Epithelial cell of prostate (primary cell): Measurements from ENCODE around the gene OR2AJ1.
"Not testable (repeated sequence)": the region's sequence is repeated elsewhere in the genome, so short reads cannot be mapped to it uniquely, and the experiment has no call there.

ENCODE experiments used
- DNase-seq: peaks from one replicate; pipeline ENCODE4 v3.0.0-alpha.2; 2011; ENCODE audit warnings: low read depth, low spot score
- H3K27ac ChIP-seq: fragments of 450-650 bp; 2 replicates; pipeline ENCODE4 v1.5.1; 2017; ENCODE audit warnings: mild to moderate bottlenecking

The OR2AJ1 gene, protein sequence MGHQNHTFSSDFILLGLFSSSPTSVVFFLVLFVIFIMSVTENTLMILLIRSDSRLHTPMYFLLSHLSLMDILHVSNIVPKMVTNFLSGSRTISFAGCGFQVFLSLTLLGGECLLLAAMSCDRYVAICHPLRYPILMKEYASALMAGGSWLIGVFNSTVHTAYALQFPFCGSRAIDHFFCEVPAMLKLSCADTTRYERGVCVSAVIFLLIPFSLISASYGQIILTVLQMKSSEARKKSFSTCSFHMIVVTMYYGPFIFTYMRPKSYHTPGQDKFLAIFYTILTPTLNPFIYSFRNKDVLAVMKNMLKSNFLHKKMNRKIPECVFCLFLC

GRCh38 chr1:247924868-247925267, at the start of gene OR2AJ1:
Gene OR2AJ1 (plus strand): TSS chr1:247924889. CDS start chr1:247933769, 8,880 bp downstream.
- DNase-seq, result no peak
- no peak within 1 kb of the TSS for H3K27ac ChIP-seq

- no peak for DNase-seq
- H3K27ac ChIP-seq, result no peak overlapping the region
Measured at GRCh38 chr1:247883346-247883745, 41.3 kb upstream of the OR2AJ1 start.

DNA sequence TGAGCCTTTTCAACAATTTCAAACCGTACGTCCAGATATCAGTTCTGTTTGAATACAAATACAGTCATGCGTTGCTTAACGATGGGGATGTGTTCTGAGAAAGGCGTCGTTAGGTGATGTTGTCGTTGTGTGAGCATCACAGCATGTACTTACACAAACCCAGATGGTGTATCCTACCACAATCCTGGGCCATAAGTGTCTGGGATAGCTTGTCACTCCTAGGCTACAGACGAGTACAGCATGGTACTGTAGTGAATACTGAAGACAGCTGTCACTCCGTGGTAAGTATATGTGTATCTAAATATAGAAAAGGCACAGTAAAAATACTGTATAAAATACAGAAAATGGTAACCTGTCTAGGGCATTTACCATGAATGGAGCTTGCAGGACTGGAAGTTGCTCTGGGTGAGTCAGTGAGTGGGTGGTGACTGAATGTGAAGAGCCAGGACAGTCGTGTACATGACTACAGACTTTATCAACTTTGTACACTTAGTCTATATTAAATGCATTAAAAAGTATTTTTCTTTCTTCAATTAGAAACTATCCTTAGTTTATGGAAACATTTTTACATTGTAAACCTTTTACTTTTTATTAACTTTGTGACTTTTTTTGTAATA, 39.8 kb upstream of the OR2AJ1 start:
- DNase-seq, result no peak

DNA sequence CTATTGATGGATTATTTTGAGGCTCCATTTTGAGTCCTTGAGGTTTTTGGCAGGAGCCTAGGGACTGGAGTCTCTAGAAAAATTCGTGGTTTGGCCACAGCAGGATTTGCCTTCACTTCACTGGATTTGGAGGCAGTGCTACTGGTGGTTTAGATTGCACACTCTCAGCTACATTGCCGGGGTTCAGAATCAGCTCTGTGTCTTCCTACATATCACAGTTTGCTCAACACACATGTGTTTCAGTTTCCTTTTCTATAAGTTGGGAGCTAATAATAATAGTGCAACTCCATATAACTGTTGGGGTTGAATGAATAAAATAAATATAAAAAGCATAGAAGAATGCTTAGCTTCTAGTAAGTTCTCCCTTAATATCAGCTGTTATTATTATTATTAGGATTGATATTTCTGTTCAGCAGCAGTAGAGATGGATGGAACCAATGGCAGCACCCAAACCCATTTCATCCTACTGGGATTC, 29.5 kb upstream of the OR2AJ1 start, which contains the start of gene OR2W3:
OR2W3 (plus strand) TSS at position 425 of the 475 bp plus-strand sequence; CDS start at position 425, 0 bp downstream.
- no peak within 1 kb of the TSS for H3K27ac ChIP-seq
- no peak for DNase-seq

More for the DNA sequence above, 39.8 kb upstream of the OR2AJ1 start:
- H3K27ac ChIP-seq, result no peak overlapping the region

DNA sequence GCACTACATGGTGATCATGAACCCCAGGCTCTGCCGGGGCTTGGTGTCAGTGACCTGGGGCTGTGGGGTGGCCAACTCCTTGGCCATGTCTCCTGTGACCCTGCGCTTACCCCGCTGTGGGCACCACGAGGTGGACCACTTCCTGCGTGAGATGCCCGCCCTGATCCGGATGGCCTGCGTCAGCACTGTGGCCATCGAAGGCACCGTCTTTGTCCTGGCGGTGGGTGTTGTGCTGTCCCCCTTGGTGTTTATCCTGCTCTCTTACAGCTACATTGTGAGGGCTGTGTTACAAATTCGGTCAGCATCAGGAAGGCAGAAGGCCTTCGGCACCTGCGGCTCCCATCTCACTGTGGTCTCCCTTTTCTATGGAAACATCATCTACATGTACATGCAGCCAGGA, 28.7 kb upstream of the OR2AJ1 start:
- no peak for DNase-seq
- no peak overlapping the region for H3K27ac ChIP-seq

- no peak overlapping the region for H3K27ac ChIP-seq
- no peak for DNase-seq
Measured at GRCh38 chr1:247904122-247904521, 20.6 kb upstream of the OR2AJ1 start.

GRCh38 chr1:247905181-247905580, 19.5 kb upstream of the OR2AJ1 start:
- no peak overlapping the region for H3K27ac ChIP-seq
- no peak for DNase-seq

DNA sequence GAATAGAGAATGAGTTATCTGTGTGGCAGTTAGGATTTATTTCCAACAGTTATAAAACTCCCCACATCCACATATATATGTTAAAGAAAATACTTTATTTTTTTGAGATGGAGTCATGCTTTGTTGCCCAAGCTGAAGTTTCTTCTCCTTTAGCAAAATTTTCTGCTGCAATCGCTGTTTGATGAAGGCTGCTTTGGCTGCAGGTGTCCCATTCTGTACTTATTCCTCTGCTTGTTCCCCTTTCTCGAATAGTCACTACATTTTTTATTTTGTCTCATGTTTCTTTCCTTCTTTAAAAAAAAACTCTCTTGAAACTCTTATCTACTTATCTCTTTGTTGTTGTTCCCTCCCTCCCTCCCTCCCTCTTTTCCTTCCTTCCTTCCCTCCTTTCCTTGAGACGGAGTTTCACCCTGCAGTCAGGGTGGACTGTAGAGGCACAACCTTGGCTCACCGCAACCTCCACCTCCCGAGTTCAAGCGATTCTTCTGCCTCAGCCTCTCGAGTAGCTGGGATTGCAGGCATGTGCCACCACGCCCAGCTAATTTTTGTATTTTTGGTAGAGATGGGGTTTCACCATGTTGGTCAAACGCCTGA, 18.7 kb upstream of the OR2AJ1 start:
- no peak overlapping the region for H3K27ac ChIP-seq
- no peak for DNase-seq

GRCh38 chr1:247906504-247907047, 18.1 kb upstream of the OR2AJ1 start:
- H3K27ac ChIP-seq, result no peak overlapping the region
- DNase-seq, result peak; percentile 29

DNA sequence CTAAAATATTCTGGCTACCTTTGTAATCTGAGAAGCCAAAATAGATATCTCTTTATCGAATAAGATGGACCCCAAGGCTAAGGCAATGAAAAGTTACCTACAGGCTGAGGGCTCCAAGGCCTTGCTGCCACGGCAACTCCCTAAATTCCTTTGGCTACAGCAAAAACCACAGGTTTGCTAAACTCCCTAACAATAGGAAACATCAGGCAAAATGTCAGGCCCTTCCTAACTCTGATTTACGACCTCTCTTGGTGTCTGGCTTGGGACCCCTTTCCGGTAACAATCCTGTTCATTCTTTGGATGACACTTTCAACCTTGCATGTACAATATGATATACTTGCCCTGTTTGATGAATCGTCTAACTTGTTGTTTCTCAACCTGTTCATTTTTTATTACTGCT, 15.9 kb upstream of the OR2AJ1 start:
- no peak overlapping the region for H3K27ac ChIP-seq
- no peak for DNase-seq

DNA sequence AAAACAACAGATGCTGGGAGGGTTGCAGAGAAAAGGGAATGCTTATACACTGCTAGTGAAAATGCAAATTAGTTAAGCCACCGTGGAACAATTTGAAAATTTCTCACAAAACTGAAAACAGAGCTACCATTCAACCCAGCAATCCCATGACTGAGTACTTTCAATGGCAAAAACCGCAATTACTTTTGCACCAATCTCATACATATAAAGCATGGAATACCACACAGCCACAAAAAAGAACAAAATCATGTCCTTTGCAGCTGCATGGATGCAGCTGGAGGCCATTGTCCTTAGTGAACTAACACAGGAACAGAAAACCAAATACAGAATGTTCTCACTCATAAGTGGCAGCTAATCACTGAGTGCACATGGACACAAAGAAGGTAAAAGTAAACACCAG, 10.9 kb upstream of the OR2AJ1 start:
- no peak for DNase-seq

GRCh38 chr1:247914941-247915662, 9.6 kb upstream of the OR2AJ1 start:
- H3K27ac ChIP-seq, result no peak overlapping the region
- no peak for DNase-seq

More for the DNA sequence above, 10.9 kb upstream of the OR2AJ1 start:
- no peak overlapping the region for H3K27ac ChIP-seq

GRCh38 chr1:247919952-247920351, 4.7 kb upstream of the OR2AJ1 start, which contains the start of gene OR2T8:
Gene OR2T8 (plus strand): TSS chr1:247920252. CDS start chr1:247921018, 766 bp downstream.
- no peak within 1 kb of the TSS for H3K27ac ChIP-seq
- DNase-seq, result no peak

DNA sequence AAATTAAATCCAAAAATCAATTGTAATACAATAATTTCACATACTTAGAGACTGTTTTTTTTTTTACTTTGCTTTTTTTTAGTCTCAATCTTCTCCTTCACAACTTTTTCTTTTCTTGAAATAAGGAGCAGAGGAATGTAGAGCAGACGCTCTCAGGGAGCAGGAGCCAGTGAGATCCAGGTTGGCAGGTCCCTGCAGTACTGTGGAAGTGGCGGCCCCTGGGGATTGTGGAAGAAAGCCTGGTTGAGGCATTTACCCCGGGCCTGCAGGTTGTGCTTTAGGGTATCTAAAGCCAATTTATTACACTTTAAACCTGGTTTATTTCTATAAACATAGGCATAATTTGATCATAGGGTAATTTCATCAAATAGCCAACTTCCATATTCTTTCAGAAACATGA, 748 bp upstream of the OR2AJ1 start:
- no peak overlapping the region for H3K27ac ChIP-seq
- no peak for DNase-seq

DNA sequence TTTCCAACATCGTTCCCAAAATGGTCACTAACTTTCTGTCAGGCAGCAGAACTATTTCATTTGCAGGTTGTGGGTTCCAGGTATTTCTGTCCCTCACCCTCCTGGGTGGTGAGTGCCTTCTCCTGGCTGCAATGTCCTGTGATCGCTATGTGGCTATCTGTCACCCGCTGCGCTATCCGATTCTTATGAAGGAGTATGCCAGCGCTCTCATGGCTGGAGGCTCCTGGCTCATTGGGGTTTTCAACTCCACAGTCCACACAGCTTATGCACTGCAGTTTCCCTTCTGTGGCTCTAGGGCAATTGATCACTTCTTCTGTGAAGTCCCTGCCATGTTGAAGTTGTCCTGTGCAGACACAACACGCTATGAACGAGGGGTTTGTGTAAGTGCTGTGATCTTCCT, 9.3 kb downstream of the OR2AJ1 start:
- DNase-seq, result no peak

DNA sequence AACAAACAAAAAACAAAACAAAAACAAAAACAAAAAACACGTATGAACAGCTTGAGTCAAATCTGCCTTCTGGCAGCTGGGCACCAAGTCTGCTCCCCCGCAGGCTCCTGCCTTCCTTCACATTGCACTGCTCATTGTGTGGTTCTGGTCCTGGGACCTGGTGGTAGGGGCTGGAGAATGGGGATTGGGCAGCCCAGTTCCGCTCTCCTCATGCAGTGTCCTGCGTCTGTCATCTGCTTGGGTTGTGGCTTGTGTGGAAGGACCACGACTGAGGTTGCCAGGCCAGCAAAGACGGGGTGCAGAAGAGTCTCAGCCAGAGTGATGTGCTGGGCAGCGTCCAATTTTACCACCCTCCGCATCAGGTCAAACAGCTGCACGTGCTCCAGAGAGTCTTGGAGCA, 11.1 kb downstream of the OR2AJ1 start:
- H3K27ac ChIP-seq, result no peak overlapping the region
- no peak for DNase-seq

More for the DNA sequence above, 9.3 kb downstream of the OR2AJ1 start:
- no peak overlapping the region for H3K27ac ChIP-seq

GRCh38 chr1:247936415-247936814, 11.7 kb downstream of the OR2AJ1 start:
- DNase-seq, result no peak

GRCh38 chr1:247936965-247937734, 12.5 kb downstream of the OR2AJ1 start:
- not testable (repeated sequence) for H3K27ac ChIP-seq, DNase-seq

More at GRCh38 chr1:247936415-247936814, 11.7 kb downstream of the OR2AJ1 start:
- no peak overlapping the region for H3K27ac ChIP-seq

GRCh38 chr1:247942624-247943023, 17.9 kb downstream of the OR2AJ1 start:
- no peak overlapping the region for H3K27ac ChIP-seq
- DNase-seq, result no peak
